ENCODE results near the gene METTL25B.

- TF ChIP-seq POLR2A (IDR thresholded peaks at IDR 0.05) (no peak), CTCF (IDR thresholded peaks at IDR 0.05) (no peak)
Measured at GRCh38 chr1:156760092-156760795, 32.0 kb downstream of the METTL25B start.
